IMR-90 (cell line): Measurements from ENCODE around the gene DCHS1. TPM values are rescaled to one million over a fixed set of nuclear protein-coding genes. Genes with fewer than 3 reads are reported as not detected.

Experiments used
- ATAC-seq: fragments of 200-7000 bp; cut with Tn5 transposase; 2 replicates; pipeline ENCODE4 v1.9.1; 2020; ENCODE audit warnings: low read depth, mild to moderate bottlenecking, moderate library complexity
- BruUV-seq: library from RNA; stranded (reverse); fragments of 400-500 nt; replicated peaks from 2 replicates; lab custom pipeline; 2021; lab: Mats Ljungman, UMichigan
- CTCF ChIA-PET: fragments of 300-600 bp; formaldehyde crosslinking; extraction: SDS; loops from one replicate; lab custom pipeline; 2021; ENCODE audit warnings: antibody characterized with exemption; lab: Yijun Ruan, JAX
- POLR2A ChIA-PET: fragments of 300-600 bp; sonication (Branson Sonifier 250); formaldehyde crosslinking; loops from one replicate; lab custom pipeline; 2022; ENCODE audit warnings: antibody characterized with exemption; ENCODE audit not compliant: unreplicated experiment; lab: Charles Lee
- DNase-seq: peaks from one replicate; pipeline ENCODE4 v3.0.0; 2013
- H2AFZ ChIP-seq: replicated peaks from 2 replicates; pipeline ENCODE3; 2013; ENCODE audit warnings: low read length, mild to moderate bottlenecking; ENCODE audit not compliant: poor library complexity
- H2AK5ac ChIP-seq: 2 replicates; pipeline ENCODE4 v1.6.1; 2013; ENCODE audit warnings: low read depth, low read length, inconsistent platforms
- H2AK9ac ChIP-seq: replicated peaks from 2 replicates; pipeline ENCODE3; 2013; ENCODE audit warnings: mild to moderate bottlenecking, low read depth, low read length, moderate library complexity; ENCODE audit not compliant: poor library complexity
- H2BK120ac ChIP-seq: 2 replicates; pipeline ENCODE4 v1.6.1; 2013; ENCODE audit warnings: low read depth, low read length, inconsistent platforms
- H2BK15ac ChIP-seq: 3 replicates; pipeline ENCODE4 v1.6.1; 2013; ENCODE audit warnings: low read depth, low read length, inconsistent platforms
- H2BK20ac ChIP-seq: 2 replicates; pipeline ENCODE4 v1.6.1; 2013; ENCODE audit warnings: low read depth, mild to moderate bottlenecking, inconsistent platforms, low read length, moderate library complexity
- H2BK5ac ChIP-seq: 2 replicates; pipeline ENCODE4 v1.6.1; 2013; ENCODE audit warnings: mild to moderate bottlenecking, low read depth, low read length, inconsistent platforms; ENCODE audit not compliant: poor library complexity, severe bottlenecking
- H3K14ac ChIP-seq: replicated peaks from 2 replicates; pipeline ENCODE4 v1.6.1; 2013; ENCODE audit warnings: low read depth, low read length, inconsistent platforms
- H3K18ac ChIP-seq: 2 replicates; pipeline ENCODE4 v1.6.1; 2013; ENCODE audit warnings: low read depth, low read length, control low read depth
- H3K23ac ChIP-seq: 2 replicates; pipeline ENCODE4 v1.6.1; 2013; ENCODE audit warnings: low read depth, low read length, inconsistent platforms
- H3K27ac ChIP-seq: 2 replicates; pipeline ENCODE4 v1.5.1; 2013; ENCODE audit warnings: mild to moderate bottlenecking, control low read depth, low read length; ENCODE audit not compliant: insufficient read depth
- H3K27me3 ChIP-seq: 2 replicates; pipeline ENCODE4 v1.6.1; 2013; ENCODE audit warnings: low read length; ENCODE audit not compliant: control insufficient read depth, insufficient read depth
- H3K36me3 ChIP-seq: 2 replicates; pipeline ENCODE4 v1.6.1; 2013; ENCODE audit warnings: low read length, mixed read lengths; ENCODE audit not compliant: control insufficient read depth, insufficient read depth
- H3K4ac ChIP-seq: 2 replicates; pipeline ENCODE4 v1.6.1; 2013; ENCODE audit warnings: low read depth, low read length, inconsistent platforms
- H3K4me1 ChIP-seq: 2 replicates; pipeline ENCODE4 v1.6.1; 2013; ENCODE audit warnings: low read length, mixed read lengths; ENCODE audit not compliant: control insufficient read depth, insufficient read depth
- H3K4me2 ChIP-seq: 2 replicates; pipeline ENCODE4 v1.6.1; 2013; ENCODE audit warnings: low read depth, mild to moderate bottlenecking, control low read depth, low read length, moderate library complexity
- H3K4me3 ChIP-seq: 2 replicates; pipeline ENCODE4 v1.5.1; 2013; ENCODE audit warnings: low read depth, mild to moderate bottlenecking, control low read depth, low read length, moderate library complexity; ENCODE audit not compliant: insufficient read depth
- H3K56ac ChIP-seq: 2 replicates; pipeline ENCODE4 v1.6.1; 2013; ENCODE audit warnings: low read length, inconsistent platforms; ENCODE audit not compliant: insufficient read depth; ENCODE audit errors: extremely low read depth
- H3K79me1 ChIP-seq, 2 experiments: 2 replicates each; pipeline ENCODE4 v1.6.1; 2013; ENCODE audit warnings: low read length in 2 of 2, inconsistent platforms in 1 of 2, low read depth in 1 of 2
- H3K9ac ChIP-seq: 2 replicates; pipeline ENCODE4 v1.6.1; 2013; ENCODE audit warnings: low read depth, low read length, control low read depth
- H3K9me1 ChIP-seq: 2 replicates; pipeline ENCODE4 v1.6.1; 2013; ENCODE audit warnings: low read length, inconsistent platforms; ENCODE audit not compliant: insufficient read depth
- H3K9me3 ChIP-seq: 2 replicates; pipeline ENCODE4 v1.6.1; 2013; ENCODE audit warnings: low read length; ENCODE audit not compliant: control insufficient read depth, insufficient read depth
- H4K20me1 ChIP-seq: 2 replicates; pipeline ENCODE4 v1.6.1; 2013; ENCODE audit warnings: low read length, inconsistent platforms; ENCODE audit not compliant: insufficient read depth
- H4K5ac ChIP-seq: 2 replicates; pipeline ENCODE4 v1.6.1; 2013; ENCODE audit warnings: mild to moderate bottlenecking, low read depth, low read length, control low read depth
- H4K8ac ChIP-seq, 2 experiments: 2 replicates each; pipeline ENCODE4 v1.6.1; 2013; ENCODE audit warnings: low read depth in 2 of 2, low read length in 2 of 2, control low read depth in 1 of 2, inconsistent platforms in 1 of 2
- H4K91ac ChIP-seq: 2 replicates; pipeline ENCODE4 v1.6.1; 2013; ENCODE audit warnings: low read depth, low read length, inconsistent platforms; ENCODE audit not compliant: insufficient read depth
- CEBPB ChIP-seq: IDR thresholded peaks from 2 replicates; pipeline ENCODE4 v1.6.1; 2012; ENCODE audit warnings: low read depth, low read length, improper control_type of control experiment
- CHD1 ChIP-seq: IDR thresholded peaks from 2 replicates; pipeline ENCODE4 v1.6.1; 2012; ENCODE audit warnings: low read depth, low read length, improper control_type of control experiment
- CTCF ChIP-seq: conservative IDR thresholded peaks from 2 replicates; pipeline ENCODE4 v1.5.1; 2012; ENCODE audit warnings: mild to moderate bottlenecking, low read depth, low read length, improper control_type of control experiment
- FOS ChIP-seq: fragments of 150-350 bp; IDR thresholded peaks from 2 replicates; pipeline ENCODE4 v1.6.1; 2016; ENCODE audit warnings: low read depth, low read length
- MAFK ChIP-seq: IDR thresholded peaks from 2 replicates; pipeline ENCODE4 v1.6.1; 2012; ENCODE audit warnings: low read depth, low read length, improper control_type of control experiment
- MAZ ChIP-seq: IDR thresholded peaks from 2 replicates; pipeline ENCODE4 v1.6.1; 2012; ENCODE audit warnings: low read depth, mild to moderate bottlenecking, low read length, improper control_type of control experiment, moderate library complexity, borderline replicate concordance
- MXI1 ChIP-seq: IDR thresholded peaks from 2 replicates; pipeline ENCODE4 v1.6.1; 2012; ENCODE audit warnings: low read depth, mild to moderate bottlenecking, low read length, moderate library complexity, borderline replicate concordance
- NFE2L2 ChIP-seq: fragments of 150-350 bp; IDR thresholded peaks from 2 replicates; pipeline ENCODE4 v1.6.1; 2016; ENCODE audit warnings: low read depth, mild to moderate bottlenecking, low read length
- POLR2A ChIP-seq: IDR thresholded peaks from 2 replicates; pipeline ENCODE4 v1.6.1; 2012; ENCODE audit warnings: mild to moderate bottlenecking, low read depth, low read length
- RAD21 ChIP-seq: IDR thresholded peaks from 2 replicates; pipeline ENCODE4 v1.6.1; 2012; ENCODE audit warnings: low read length, improper control_type of control experiment
- RCOR1 ChIP-seq: IDR thresholded peaks from 2 replicates; pipeline ENCODE4 v1.6.1; 2012; ENCODE audit warnings: mild to moderate bottlenecking, low read length, improper control_type of control experiment; ENCODE audit not compliant: insufficient replicate concordance
- SMC3 ChIP-seq: fragments of 150-350 bp; IDR thresholded peaks from 2 replicates; pipeline ENCODE4 v1.6.1; 2016; ENCODE audit warnings: low read depth, mild to moderate bottlenecking, antibody characterized with exemption, low read length, moderate library complexity
- USF2 ChIP-seq: fragments of 150-350 bp; IDR thresholded peaks from 2 replicates; pipeline ENCODE4 v1.6.1; 2017; ENCODE audit warnings: mild to moderate bottlenecking, antibody characterized with exemption, low read length, low read depth
- WGBS, 2 experiments: methylation state at CpG; one replicate each; pipeline versions ENCODE4 v1.1.5 to v1.1.7; 2013; ENCODE audit warnings: missing lambda C conversion rate in 2 of 2; ENCODE audit not compliant: insufficient read length in 1 of 2; ENCODE audit errors: extremely low coverage in 2 of 2; 5-methylcytosine and 5-hydroxymethylcytosine counted together
- dilution Hi-C: fragments of 300-500 bp; cut with HindIII; formaldehyde crosslinking; loops from one replicate; pipeline ENCODE4 v1.14.3; 2018; ENCODE audit warnings: low sequenced_read_pairs; ENCODE audit not compliant: unreplicated experiment
- in situ Hi-C: fragments of 300-500 bp; cut with MboI; formaldehyde crosslinking; loops from 3 replicates; pipeline ENCODE4 v1.14.3; 2019; ENCODE audit warnings: low sequenced_read_pairs, inconsistent platforms, mixed read lengths
- intact Hi-C: fragments of 100-400 bp; cut with micrococcal nuclease; formaldehyde crosslinking; loops from 2 replicates; pipeline ENCODE4 v1.10.0; 2022
- polyA plus RNA-seq, 3 experiments: library from polyadenylated mRNA; depleted of rRNA; stranded (reverse); fragments of >200 nt; gene quantifications; 2 replicates each; pipeline ENCODE4 v1.2.3, GENCODE V29; 2012; ENCODE audit warnings: low replicate concordance in 1 of 3
- total RNA-seq: library from RNA; depleted of rRNA; stranded (reverse); fragments of >200 nt; gene quantifications from 2 replicates; pipeline ENCODE4 v1.2.3, GENCODE V29; 2012
- TF ChIP-seq, protein P1 (sequence below): fragments of 150-350 bp; IDR thresholded peaks from 2 replicates; pipeline ENCODE4 v1.6.1; 2016; ENCODE audit warnings: low read depth, mild to moderate bottlenecking, low read length, moderate library complexity, borderline replicate concordance

DCHS1 gene
- total and polyA plus RNA-seq, 2 of the 4 experiments (the other 2 are of a cell fraction), result 1.4 to 3.3 TPM

- POLR2A ChIA-PET, result interaction anchor here (1.7 kb wide), 1 partner anchor 9 kb away, joined by 4 read pairs; no protein-coding TSS in a partner anchor
- Histone ChIP-seq H3K18ac (no peak overlapping the region), H4K91ac (peak overlapping the region; percentile 5; the same call in 1 of the 2 replicates), H3K56ac (no peak overlapping the region; the same call in 1 of the 2 replicates), H3K9me3 (no peaks in the 10 kb centered on the region), H4K8ac (peak overlapping the region; percentile 80 to 85; a peak in 2 of 4 replicates), H3K4me3 (no peak overlapping the region), H2AK9ac (peak overlapping the region; percentile 49), H2BK5ac (peak overlapping the region; percentile 89), H2BK15ac (0 out of 3 replicates have a peak overlapping the region, but pooled peaks have one; percentile 93), H3K9ac (0 out of 2 replicates have a peak overlapping the region, but pooled peaks have one; percentile 75), H3K14ac (no peak overlapping the region; the same call in 1 of the 2 replicates), H3K36me3 (peaks cover 42% of the 10 kb centered on the region), H3K9me1 (peaks cover 29% of the 10 kb centered on the region), H2BK20ac (peak overlapping the region; percentile 46), H4K20me1 (peaks cover 8% of the 10 kb centered on the region), H2AFZ (no peak overlapping the region), H2AK5ac (peak overlapping the region; percentile 98), H3K4ac (peak overlapping the region; percentile 89), H3K27ac (peak overlapping the region; percentile 95; the same call in 1 of the 2 replicates), H3K79me1 (peaks cover 31 to 68% of the 10 kb centered on the region in 2 experiments), H3K23ac (peak overlapping the region; percentile 91), H3K4me1 (peaks cover 31% of the 10 kb centered on the region), H3K4me2 (no peak overlapping the region), H2BK120ac (no peak overlapping the region), H4K5ac (peak overlapping the region; percentile 27), H3K27me3 (no peaks in the 10 kb centered on the region)
- 95% methylated on average over 3 of the region's 14 CpGs; no CpG with 5 or more reads in 1 of the 2 experiments for WGBS, 2 experiments
- in situ Hi-C loops (no loop called here), intact Hi-C loops (no loop called here), dilution Hi-C loops (no loop called here)
- ATAC-seq, result no peak
- CTCF ChIA-PET, result no interaction called here
- BruUV-seq, result no TSS peak
- no peak for DNase-seq
- TF ChIP-seq RAD21 (no peak), FOS (no peak), CHD1 (no peak), POLR2A (no peak), SMC3 (no peak), CTCF (no peak), MXI1 (no peak), MAZ (no peak), USF2 (no peak), RCOR1 (no peak), NFE2L2 (no peak), CEBPB (no peak), MAFK (no peak)
- TF ChIP-seq, protein P1, sequence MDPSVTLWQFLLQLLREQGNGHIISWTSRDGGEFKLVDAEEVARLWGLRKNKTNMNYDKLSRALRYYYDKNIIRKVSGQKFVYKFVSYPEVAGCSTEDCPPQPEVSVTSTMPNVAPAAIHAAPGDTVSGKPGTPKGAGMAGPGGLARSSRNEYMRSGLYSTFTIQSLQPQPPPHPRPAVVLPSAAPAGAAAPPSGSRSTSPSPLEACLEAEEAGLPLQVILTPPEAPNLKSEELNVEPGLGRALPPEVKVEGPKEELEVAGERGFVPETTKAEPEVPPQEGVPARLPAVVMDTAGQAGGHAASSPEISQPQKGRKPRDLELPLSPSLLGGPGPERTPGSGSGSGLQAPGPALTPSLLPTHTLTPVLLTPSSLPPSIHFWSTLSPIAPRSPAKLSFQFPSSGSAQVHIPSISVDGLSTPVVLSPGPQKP, result no peak
Observed at GRCh38 chr11:6608726-6609501, 46.7 kb downstream of the DCHS1 start.
